Measurements from ENCODE around the gene ANP32A. TPM values are rescaled to one million over a fixed set of nuclear protein-coding genes. Genes with fewer than 3 reads are reported as not detected.

ANP32A gene
- total and polyA plus RNA-seq, 9 of the 15 experiments (the other 6 are each of a cell fraction or from before 2014, with no cell fraction given): 13.2 to 656 (median 210) TPM

DNA sequence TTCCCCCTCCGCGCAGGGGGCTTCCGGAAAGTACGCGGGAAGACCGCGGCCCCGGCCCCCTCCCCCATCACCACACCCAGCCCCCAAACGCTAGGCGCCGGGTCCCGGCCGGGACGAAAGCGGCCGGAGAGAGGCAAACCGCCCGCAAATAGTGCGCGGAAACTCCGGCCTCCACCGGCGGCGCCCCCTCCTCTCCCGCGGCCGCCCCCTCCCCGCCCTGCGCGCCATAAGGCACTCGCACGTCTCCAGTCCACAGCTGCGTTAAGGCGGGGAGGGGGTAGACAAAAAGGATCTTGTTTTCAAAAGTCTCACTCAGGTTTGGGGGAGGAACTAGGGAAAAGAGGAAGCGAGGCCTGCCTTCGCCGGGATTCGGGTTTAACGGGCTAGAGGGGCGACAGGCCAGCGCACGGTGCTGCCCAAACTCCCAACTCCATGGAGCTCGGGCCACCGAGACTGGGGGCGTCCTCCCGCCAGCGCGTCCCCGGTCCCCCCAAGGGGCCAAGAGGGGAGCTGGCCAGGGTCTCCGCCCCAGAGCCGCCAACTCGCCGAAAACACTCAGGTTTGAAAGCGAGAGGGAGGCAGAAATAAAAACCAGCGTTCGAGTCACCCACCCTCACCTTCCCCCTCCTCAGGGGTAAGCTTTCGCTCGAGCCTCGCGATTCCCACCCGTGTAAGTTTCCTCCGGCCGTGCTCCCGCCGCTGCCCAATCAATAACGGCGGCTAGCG is 1.8 kb downstream of the ANP32A start (continued):
- TF ChIP-seq, protein P1, sequence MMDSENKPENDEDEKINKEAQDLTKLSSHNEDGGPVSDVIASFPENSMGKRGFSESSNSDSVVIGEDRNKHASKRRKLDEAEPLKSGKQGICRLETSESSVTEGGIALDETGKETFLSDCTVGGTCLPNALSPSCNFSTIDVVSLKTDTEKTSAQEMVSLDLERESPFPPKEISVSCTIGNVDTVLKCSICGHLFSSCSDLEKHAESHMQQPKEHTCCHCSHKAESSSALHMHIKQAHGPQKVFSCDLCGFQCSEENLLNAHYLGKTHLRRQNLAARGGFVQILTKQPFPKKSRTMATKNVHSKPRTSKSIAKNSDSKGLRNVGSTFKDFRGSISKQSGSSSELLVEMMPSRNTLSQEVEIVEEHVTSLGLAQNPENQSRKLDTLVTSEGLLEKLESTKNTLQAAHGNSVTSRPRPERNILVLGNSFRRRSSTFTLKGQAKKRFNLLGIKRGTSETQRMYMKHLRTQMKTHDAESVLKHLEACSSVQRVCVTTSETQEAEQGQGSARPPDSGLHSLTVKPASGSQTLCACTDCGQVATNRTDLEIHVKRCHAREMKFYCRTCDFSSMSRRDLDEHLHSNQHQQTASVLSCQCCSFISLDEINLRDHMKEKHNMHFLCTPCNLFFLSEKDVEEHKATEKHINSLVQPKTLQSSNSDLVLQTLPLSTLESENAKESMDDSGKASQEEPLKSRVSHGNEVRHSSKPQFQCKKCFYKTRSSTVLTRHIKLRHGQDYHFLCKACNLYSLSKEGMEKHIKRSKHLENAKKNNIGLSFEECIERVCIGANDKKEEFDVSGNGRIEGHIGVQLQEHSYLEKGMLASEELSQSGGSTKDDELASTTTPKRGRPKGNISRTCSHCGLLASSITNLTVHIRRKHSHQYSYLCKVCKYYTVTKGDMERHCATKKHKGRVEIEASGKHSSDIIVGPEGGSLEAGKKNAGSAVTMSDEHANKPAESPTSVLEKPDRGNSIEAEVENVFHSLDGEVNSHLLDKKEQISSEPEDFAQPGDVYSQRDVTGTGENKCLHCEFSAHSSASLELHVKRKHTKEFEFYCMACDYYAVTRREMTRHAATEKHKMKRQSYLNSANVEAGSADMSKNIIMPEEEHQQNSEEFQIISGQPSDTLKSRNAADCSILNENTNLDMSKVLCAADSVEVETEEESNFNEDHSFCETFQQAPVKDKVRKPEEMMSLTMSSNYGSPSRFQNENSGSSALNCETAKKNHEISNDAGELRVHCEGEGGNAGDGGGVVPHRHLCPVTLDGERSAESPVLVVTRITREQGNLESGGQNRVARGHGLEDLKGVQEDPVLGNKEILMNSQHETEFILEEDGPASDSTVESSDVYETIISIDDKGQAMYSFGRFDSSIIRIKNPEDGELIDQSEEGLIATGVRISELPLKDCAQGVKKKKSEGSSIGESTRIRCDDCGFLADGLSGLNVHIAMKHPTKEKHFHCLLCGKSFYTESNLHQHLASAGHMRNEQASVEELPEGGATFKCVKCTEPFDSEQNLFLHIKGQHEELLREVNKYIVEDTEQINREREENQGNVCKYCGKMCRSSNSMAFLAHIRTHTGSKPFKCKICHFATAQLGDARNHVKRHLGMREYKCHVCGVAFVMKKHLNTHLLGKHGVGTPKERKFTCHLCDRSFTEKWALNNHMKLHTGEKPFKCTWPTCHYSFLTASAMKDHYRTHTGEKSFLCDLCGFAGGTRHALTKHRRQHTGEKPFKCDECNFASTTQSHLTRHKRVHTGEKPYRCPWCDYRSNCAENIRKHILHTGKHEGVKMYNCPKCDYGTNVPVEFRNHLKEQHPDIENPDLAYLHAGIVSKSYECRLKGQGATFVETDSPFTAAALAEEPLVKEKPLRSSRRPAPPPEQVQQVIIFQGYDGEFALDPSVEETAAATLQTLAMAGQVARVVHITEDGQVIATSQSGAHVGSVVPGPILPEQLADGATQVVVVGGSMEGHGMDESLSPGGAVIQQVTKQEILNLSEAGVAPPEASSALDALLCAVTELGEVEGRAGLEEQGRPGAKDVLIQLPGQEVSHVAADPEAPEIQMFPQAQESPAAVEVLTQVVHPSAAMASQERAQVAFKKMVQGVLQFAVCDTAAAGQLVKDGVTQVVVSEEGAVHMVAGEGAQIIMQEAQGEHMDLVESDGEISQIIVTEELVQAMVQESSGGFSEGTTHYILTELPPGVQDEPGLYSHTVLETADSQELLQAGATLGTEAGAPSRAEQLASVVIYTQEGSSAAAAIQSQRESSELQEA (IDR thresholded peaks at IDR 0.05; ENCODE audit: low read depth): no peak
- TF ChIP-seq ZBED1 (IDR thresholded peaks at IDR 0.05) (0 out of 2 replicates have a peak, but pooled peaks have one; percentile 69), SPI1 (IDR thresholded peaks at IDR 0.05; ENCODE audit: borderline replicate concordance, low read depth, low read length) (peak; percentile 98), ATF3 (IDR thresholded peaks at IDR 0.05) (no peak), ATF3 (CRISPR knock-in tag; conservative IDR thresholded peaks at IDR 0.05) (0 out of 2 replicates have a peak, but pooled peaks have one; percentile 40), FOSL1 (tag; conservative IDR thresholded peaks at IDR 0.05) (no peak), DNMT1 (IDR thresholded peaks at IDR 0.05) (no peak), SIN3A (IDR thresholded peaks at IDR 0.05; ENCODE audit: borderline replicate concordance in 2 of 2, control insufficient read depth in 1 of 2, low read depth in 2 of 2, low read length in 2 of 2) (no peak; a peak in 1 of 4 replicates), FOXJ2 (tag; IDR thresholded peaks at IDR 0.05) (no peak), NR3C1 (CRISPR knock-in tag; IDR thresholded peaks at IDR 0.05) (no peak), NFE2 (IDR thresholded peaks at IDR 0.05; ENCODE audit: low read depth) (no peak), NCOA1 (IDR thresholded peaks at IDR 0.05; ENCODE audit: low read depth) (no peak), YBX1 (IDR thresholded peaks at IDR 0.05) (no peak), MYBL2 (IDR thresholded peaks at IDR 0.05; ENCODE audit: low read depth) (no peak), MYBL2 (CRISPR knock-in tag; IDR thresholded peaks at IDR 0.05; ENCODE audit: borderline replicate concordance) (no peak), MED1 (CRISPR knock-in tag; IDR thresholded peaks at IDR 0.05; ENCODE audit: borderline replicate concordance) (no peak), MYC (IDR thresholded peaks at IDR 0.05; ENCODE audit: low read depth, low read length) (no peak; the same call in none of the 2 replicates), MYC (CRISPR knock-in tag; IDR thresholded peaks at IDR 0.05; ENCODE audit: borderline replicate concordance, low read depth) (no peak; the same call in 1 of the 2 replicates)
- TF ChIP-seq, protein P2, sequence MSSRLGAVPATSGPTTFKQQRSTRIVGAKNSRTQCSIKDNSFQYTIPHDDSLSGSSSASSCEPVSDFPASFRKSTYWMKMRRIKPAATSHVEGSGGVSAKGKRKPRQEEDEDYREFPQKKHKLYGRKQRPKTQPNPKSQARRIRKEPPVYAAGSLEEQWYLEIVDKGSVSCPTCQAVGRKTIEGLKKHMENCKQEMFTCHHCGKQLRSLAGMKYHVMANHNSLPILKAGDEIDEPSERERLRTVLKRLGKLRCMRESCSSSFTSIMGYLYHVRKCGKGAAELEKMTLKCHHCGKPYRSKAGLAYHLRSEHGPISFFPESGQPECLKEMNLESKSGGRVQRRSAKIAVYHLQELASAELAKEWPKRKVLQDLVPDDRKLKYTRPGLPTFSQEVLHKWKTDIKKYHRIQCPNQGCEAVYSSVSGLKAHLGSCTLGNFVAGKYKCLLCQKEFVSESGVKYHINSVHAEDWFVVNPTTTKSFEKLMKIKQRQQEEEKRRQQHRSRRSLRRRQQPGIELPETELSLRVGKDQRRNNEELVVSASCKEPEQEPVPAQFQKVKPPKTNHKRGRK (tag; IDR thresholded peaks at IDR 0.05): no peak

All from K562 (cell line).